ENCODE measurements around the gene SDR42E2. TPM values are rescaled to one million over a fixed set of nuclear protein-coding genes. Genes with fewer than 3 reads are reported as not detected.
"Not testable (repeated sequence)": the region's sequence is repeated elsewhere in the genome, so short reads cannot be mapped to it uniquely, and the experiment has no call there.

The SDR42E2 gene
- total RNA-seq, 1 donor from 2014 or later: not detected

GRCh38 chr16:22214402-22214801 is 52.1 kb downstream of the SDR42E2 start:
- Mint-ChIP-seq H3K27ac (no peak overlapping the region), H3K4me1 (ENCODE audit: low read depth) (no peaks in the 10 kb centered on the region), H3K4me3 (ENCODE audit: low read depth) (no peak overlapping the region), H3K36me3 (ENCODE audit: insufficient read depth) (peaks cover 3% of the 10 kb centered on the region), H3K9me3 (ENCODE audit: low read depth) (peaks cover 4% of the 10 kb centered on the region), H3K27me3 (no peaks in the 10 kb centered on the region)
- TF ChIP-seq CTCF (IDR thresholded peaks at IDR 0.05; ENCODE audit: unreplicated experiment): no peak
- DNase-seq (ENCODE audit: low spot score, unreplicated experiment): no peak

DNA sequence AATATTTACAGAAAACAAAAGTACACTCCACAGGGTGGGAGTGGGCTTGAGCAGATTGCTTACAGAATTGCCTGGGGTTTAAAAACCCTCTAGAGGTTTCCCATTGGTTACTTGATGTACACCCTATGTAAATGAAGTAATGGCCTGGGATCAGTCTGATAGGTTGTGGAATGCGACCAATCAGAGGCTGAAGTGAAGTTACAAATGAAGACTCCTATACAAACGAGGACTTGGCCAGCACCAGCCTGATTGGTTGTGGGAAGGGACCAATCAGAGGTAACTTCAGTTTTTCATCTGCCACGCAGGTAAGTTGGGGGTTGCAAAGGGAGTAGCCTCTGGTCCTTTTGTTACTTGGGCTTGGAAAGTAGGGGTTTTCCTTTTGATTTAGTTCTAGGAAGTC is 52.6 kb downstream of the SDR42E2 start:
- H3K36me3 Mint-ChIP-seq (ENCODE audit: insufficient read depth): peaks cover 3% of the 10 kb centered on the region
- DNase-seq (ENCODE audit: low spot score, unreplicated experiment): no peak
- no peak overlapping the region for H3K4me3 Mint-ChIP-seq (ENCODE audit: low read depth)
- peaks cover 4% of the 10 kb centered on the region for H3K9me3 Mint-ChIP-seq (ENCODE audit: low read depth)
- no peaks in the 10 kb centered on the region for H3K27me3 Mint-ChIP-seq
- TF ChIP-seq CTCF (IDR thresholded peaks at IDR 0.05; ENCODE audit: unreplicated experiment): no peak
- H3K4me1 Mint-ChIP-seq (ENCODE audit: low read depth): no peaks in the 10 kb centered on the region
- H3K27ac Mint-ChIP-seq: no peak overlapping the region

DNA sequence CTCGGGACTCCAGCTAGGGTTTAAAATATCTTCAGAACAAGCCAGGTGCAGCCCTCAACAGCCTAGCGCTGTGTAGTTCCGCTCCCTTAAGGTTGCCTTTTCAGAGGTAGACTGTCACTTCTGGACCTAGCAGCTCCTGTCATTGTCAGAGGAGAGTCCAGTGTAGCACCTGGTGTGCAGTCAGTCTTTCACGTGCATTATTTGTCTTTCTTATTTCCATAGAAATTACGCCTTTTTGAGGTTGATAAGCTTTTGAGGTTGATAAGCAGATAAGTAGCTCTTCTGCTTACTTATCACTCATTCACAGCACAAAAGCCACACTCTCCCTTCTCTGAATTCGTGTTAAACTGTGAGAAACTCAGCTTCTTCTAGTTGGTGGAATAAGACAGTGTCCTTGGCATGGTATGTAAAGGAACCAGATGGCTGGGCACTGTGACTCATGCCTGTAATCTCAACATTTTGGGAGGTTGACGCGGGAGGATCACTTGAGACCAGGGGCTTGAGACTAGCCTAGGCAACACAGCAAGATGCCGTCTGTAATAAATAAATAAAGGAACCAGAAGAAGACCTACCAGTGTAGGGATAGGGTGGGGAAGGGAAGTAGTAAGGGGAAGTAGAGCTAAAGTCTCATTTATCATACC is 54.0 kb downstream of the SDR42E2 start:
- no peak overlapping the region for H3K27ac Mint-ChIP-seq
- H3K36me3 Mint-ChIP-seq (ENCODE audit: insufficient read depth): peaks cover 1% of the 10 kb centered on the region
- H3K4me3 Mint-ChIP-seq (ENCODE audit: low read depth): no peak overlapping the region
- TF ChIP-seq CTCF (IDR thresholded peaks at IDR 0.05; ENCODE audit: unreplicated experiment): no peak
- no peaks in the 10 kb centered on the region for H3K4me1 Mint-ChIP-seq (ENCODE audit: low read depth)
- peaks cover 4% of the 10 kb centered on the region for H3K9me3 Mint-ChIP-seq (ENCODE audit: low read depth)
- DNase-seq (ENCODE audit: low spot score, unreplicated experiment): no peak
- no peaks in the 10 kb centered on the region for H3K27me3 Mint-ChIP-seq

- H3K27ac Mint-ChIP-seq; H3K4me1 Mint-ChIP-seq (ENCODE audit: low read depth); H3K36me3 Mint-ChIP-seq (ENCODE audit: insufficient read depth); H3K4me3 Mint-ChIP-seq (ENCODE audit: low read depth); DNase-seq (ENCODE audit: low spot score, unreplicated experiment); H3K9me3 Mint-ChIP-seq (ENCODE audit: low read depth); H3K27me3 Mint-ChIP-seq: not testable (repeated sequence)
Observed at GRCh38 chr16:22216832-22217225, 54.5 kb downstream of the SDR42E2 start.

- Mint-ChIP-seq H3K4me3 (ENCODE audit: low read depth) (no peak overlapping the region), H3K4me1 (ENCODE audit: low read depth) (no peaks in the 10 kb centered on the region), H3K9me3 (ENCODE audit: low read depth) (peaks cover 4% of the 10 kb centered on the region), H3K27ac (no peak overlapping the region), H3K27me3 (no peaks in the 10 kb centered on the region), H3K36me3 (ENCODE audit: insufficient read depth) (no peaks in the 10 kb centered on the region)
- DNase-seq (ENCODE audit: low spot score, unreplicated experiment): no peak
- TF ChIP-seq CTCF (IDR thresholded peaks at IDR 0.05; ENCODE audit: unreplicated experiment): no peak
Observed at GRCh38 chr16:22217890-22218730, 55.8 kb downstream of the SDR42E2 start.

All from progenitor cell of endocrine pancreas (in vitro differentiated cells).